HepG2 (cell line): ENCODE results near the gene AGTRAP. TPM values are rescaled to one million over a fixed set of nuclear protein-coding genes. Genes with fewer than 3 reads are reported as not detected.
A peak's percentile ranks its signal among the peaks of the same experiment; 100 is the strongest.

ENCODE experiments used
- ARNT2 ChIP-seq: sonication (generic); formaldehyde crosslinking; IDR thresholded peaks from 2 replicates; pipeline ENCODE4 v1.8.0; 2022; ENCODE audit warnings: mild to moderate bottlenecking, low read depth, missing genetic modification reagents, moderate library complexity
- BORCS8-MEF2B ChIP-seq: sonication (generic); formaldehyde crosslinking; IDR thresholded peaks from 2 replicates; pipeline ENCODE4 v1.8.0; 2022; ENCODE audit warnings: mild to moderate bottlenecking, missing genetic modification reagents
- EP300 ChIP-seq, 3 experiments: sonication (generic) in 1 of 3; formaldehyde crosslinking in 1 of 3; IDR thresholded peaks; 2 replicates each; pipeline versions ENCODE4 v1.5.1 to v1.6.1; 2011 to 2020; ENCODE audit warnings: low read depth in 2 of 3, low read length in 2 of 3, borderline replicate concordance in 1 of 3, improper control_type of control experiment in 1 of 3, mild to moderate bottlenecking in 1 of 3, missing genetic modification reagents in 1 of 3, moderate library complexity in 1 of 3
- FOXO4 ChIP-seq: sonication (generic); formaldehyde crosslinking; conservative IDR thresholded peaks from 2 replicates; pipeline ENCODE4 v1.8.1; 2023; ENCODE audit warnings: missing genetic modification reagents
- HMGA1 ChIP-seq: sonication (generic); formaldehyde crosslinking; conservative IDR thresholded peaks from 2 replicates; pipeline ENCODE4 v1.4.0; 2020; ENCODE audit warnings: missing genetic modification reagents
- JUN ChIP-seq: sonication (generic); formaldehyde crosslinking; IDR thresholded peaks from 2 replicates; pipeline ENCODE4 v1.4.0; 2020; ENCODE audit warnings: mild to moderate bottlenecking, missing genetic modification reagents
- KAT8 ChIP-seq: IDR thresholded peaks from 2 replicates; pipeline ENCODE4 v1.6.1; 2016; ENCODE audit warnings: missing genetic modification reagents, missing compliant biosample characterization
- KDM5B ChIP-seq: sonication (generic); formaldehyde crosslinking; IDR thresholded peaks from 2 replicates; pipeline ENCODE4 v1.4.0; 2020; ENCODE audit warnings: missing genetic modification reagents, mild to moderate bottlenecking, borderline replicate concordance
- KLF11 ChIP-seq: IDR thresholded peaks from 2 replicates; pipeline ENCODE4 v1.6.1; 2016; ENCODE audit warnings: missing compliant biosample characterization
- NFE2L1 ChIP-seq: sonication (generic); formaldehyde crosslinking; IDR thresholded peaks from 2 replicates; pipeline ENCODE4 v1.4.0; 2020; ENCODE audit warnings: missing genetic modification reagents, mild to moderate bottlenecking, borderline replicate concordance
- NFKB2 ChIP-seq: sonication (generic); formaldehyde crosslinking; IDR thresholded peaks from 2 replicates; pipeline ENCODE4 v1.4.0; 2020; ENCODE audit warnings: missing genetic modification reagents, borderline replicate concordance
- PAX8 ChIP-seq: sonication (generic); formaldehyde crosslinking; IDR thresholded peaks from 2 replicates; pipeline ENCODE4 v1.8.0; 2022; ENCODE audit warnings: mild to moderate bottlenecking, missing genetic modification reagents, borderline replicate concordance
- RXRA ChIP-seq: sonication (generic); formaldehyde crosslinking; IDR thresholded peaks from 2 replicates; pipeline ENCODE4 v1.5.1; 2020; ENCODE audit warnings: missing genetic modification reagents
- SETDB1 ChIP-seq: sonication (generic); formaldehyde crosslinking; IDR thresholded peaks from 2 replicates; pipeline ENCODE4 v1.5.1; 2020; ENCODE audit warnings: missing genetic modification reagents, mild to moderate bottlenecking, borderline replicate concordance
- TAF15 ChIP-seq: fragments of 200-400 bp; formaldehyde crosslinking; IDR thresholded peaks from one replicate; pipeline ENCODE4 v1.6.1; 2018; ENCODE audit warnings: mild to moderate bottlenecking, low read depth, low read length; ENCODE audit not compliant: poor library complexity, severe bottlenecking
- U2AF2 ChIP-seq: fragments of 200-400 bp; formaldehyde crosslinking; IDR thresholded peaks from 2 replicates; pipeline ENCODE4 v1.6.1; 2017; ENCODE audit warnings: low read depth, mild to moderate bottlenecking, low read length
- ZNF317 ChIP-seq: sonication (generic); formaldehyde crosslinking; IDR thresholded peaks from 2 replicates; pipeline ENCODE4 v1.5.0; 2020; ENCODE audit warnings: mild to moderate bottlenecking, missing genetic modification reagents
- ZNF329 ChIP-seq: sonication (generic); formaldehyde crosslinking; IDR thresholded peaks from 2 replicates; pipeline ENCODE4 v1.9.0; 2021; ENCODE audit warnings: low read depth, mild to moderate bottlenecking, missing genetic modification reagents
- ZNF331 ChIP-seq: sonication (generic); formaldehyde crosslinking; IDR thresholded peaks from 2 replicates; pipeline ENCODE4 v1.4.0; 2020; ENCODE audit warnings: missing genetic modification reagents
- ZNF614 ChIP-seq: IDR thresholded peaks from 2 replicates; pipeline ENCODE4 v1.6.1; 2018; ENCODE audit warnings: missing biosample characterization, missing genetic modification reagents, inconsistent platforms, borderline replicate concordance
- ZNF777 ChIP-seq: sonication (generic); formaldehyde crosslinking; IDR thresholded peaks from 2 replicates; pipeline ENCODE4 v1.4.0; 2020; ENCODE audit warnings: missing genetic modification reagents
- ZSCAN31 ChIP-seq: sonication (generic); formaldehyde crosslinking; IDR thresholded peaks from 2 replicates; pipeline ENCODE4 v1.5.0; 2020; ENCODE audit warnings: low read depth, mild to moderate bottlenecking, missing genetic modification reagents
- polyA plus RNA-seq, 8 experiments: library from polyadenylated mRNA; depleted of rRNA in 3 of 8; stranded (reverse) in 7 of 8; unstranded in 1 of 8; fragments of >200 nt; fragmentation: Illumina TruSeq in 4 of 8; extraction: Trizol in 4 of 8; gene quantifications; 2 replicates each; pipeline versions ENCODE4 v1.2.1 to v1.2.3, GENCODE V29; 2011 to 2016; ENCODE audit warnings: low read depth in 4 of 8, missing spikeins in 1 of 8, mixed read lengths in 1 of 8; ENCODE audit not compliant: insufficient read depth in 1 of 8
- total RNA-seq, 5 experiments: library from RNA; depleted of rRNA; stranded (reverse); fragments of >200 nt; fragmentation: Illumina TruSeq; extraction: Trizol; gene quantifications; 2 replicates each; pipeline ENCODE4 v1.2.3, GENCODE V29; 2016; ENCODE audit warnings: low read depth in 1 of 5
- TF ChIP-seq, protein P1 (sequence below): sonication (generic); formaldehyde crosslinking; IDR thresholded peaks from 2 replicates; pipeline ENCODE4 v1.4.0; 2020; ENCODE audit warnings: mild to moderate bottlenecking, low read depth, missing genetic modification reagents
- TF ChIP-seq, protein P2 (sequence below): sonication (generic); formaldehyde crosslinking; IDR thresholded peaks from 2 replicates; pipeline ENCODE4 v1.8.1; 2023; ENCODE audit warnings: mild to moderate bottlenecking, missing genetic modification reagents
- TF ChIP-seq, protein P3 (sequence below): fragments of 450-650 bp; IDR thresholded peaks from 2 replicates; pipeline ENCODE4 v1.6.1; 2016

AGTRAP gene
- total and polyA plus RNA-seq, 2 of the 13 experiments (the other 11 are each of a cell fraction or from before 2014, with no cell fraction given) = 28.3 to 32.0 TPM

- TF ChIP-seq EP300 (IDR thresholded peaks at IDR 0.05; ENCODE audit: low read depth in 2 of 2, low read length in 2 of 2) = peak in 1 of 2 experiments; percentile 15; a peak in 1 of 4 replicates
- TF ChIP-seq EP300 (CRISPR knock-in tag; IDR thresholded peaks at IDR 0.05; ENCODE audit: borderline replicate concordance) = no peak
- no peak for TF ChIP-seq NFKB2 (CRISPR knock-in tag)
- no peak; the same call in 1 of the 2 replicates for TF ChIP-seq KLF11 (CRISPR knock-in tag)
- 0 out of 2 replicates have a peak, but pooled peaks have one; percentile 8 for TF ChIP-seq ZNF331 (CRISPR knock-in tag)
- 0 out of 2 replicates have a peak, but pooled peaks have one; percentile 32 for TF ChIP-seq RXRA (CRISPR knock-in tag)
- no peak for TF ChIP-seq ZNF329 (CRISPR knock-in tag)
- peak; percentile 10; the same call in 1 of the 2 replicates for TF ChIP-seq ARNT2 (CRISPR knock-in tag)
- peak; percentile 29; the same call in 1 of the 2 replicates for TF ChIP-seq KAT8 (CRISPR knock-in tag)
- no peak for TF ChIP-seq NFE2L1 (CRISPR knock-in tag)
- TF ChIP-seq ZNF777 (CRISPR knock-in tag) = no peak
- TF ChIP-seq, protein P1, sequence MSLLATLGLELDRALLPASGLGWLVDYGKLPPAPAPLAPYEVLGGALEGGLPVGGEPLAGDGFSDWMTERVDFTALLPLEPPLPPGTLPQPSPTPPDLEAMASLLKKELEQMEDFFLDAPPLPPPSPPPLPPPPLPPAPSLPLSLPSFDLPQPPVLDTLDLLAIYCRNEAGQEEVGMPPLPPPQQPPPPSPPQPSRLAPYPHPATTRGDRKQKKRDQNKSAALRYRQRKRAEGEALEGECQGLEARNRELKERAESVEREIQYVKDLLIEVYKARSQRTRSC (CRISPR knock-in tag) = no peak
- no peak for TF ChIP-seq HMGA1
- TF ChIP-seq, protein P2, sequence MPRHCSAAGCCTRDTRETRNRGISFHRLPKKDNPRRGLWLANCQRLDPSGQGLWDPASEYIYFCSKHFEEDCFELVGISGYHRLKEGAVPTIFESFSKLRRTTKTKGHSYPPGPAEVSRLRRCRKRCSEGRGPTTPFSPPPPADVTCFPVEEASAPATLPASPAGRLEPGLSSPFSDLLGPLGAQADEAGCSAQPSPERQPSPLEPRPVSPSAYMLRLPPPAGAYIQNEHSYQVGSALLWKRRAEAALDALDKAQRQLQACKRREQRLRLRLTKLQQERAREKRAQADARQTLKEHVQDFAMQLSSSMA = no peak
- TF ChIP-seq, protein P3, sequence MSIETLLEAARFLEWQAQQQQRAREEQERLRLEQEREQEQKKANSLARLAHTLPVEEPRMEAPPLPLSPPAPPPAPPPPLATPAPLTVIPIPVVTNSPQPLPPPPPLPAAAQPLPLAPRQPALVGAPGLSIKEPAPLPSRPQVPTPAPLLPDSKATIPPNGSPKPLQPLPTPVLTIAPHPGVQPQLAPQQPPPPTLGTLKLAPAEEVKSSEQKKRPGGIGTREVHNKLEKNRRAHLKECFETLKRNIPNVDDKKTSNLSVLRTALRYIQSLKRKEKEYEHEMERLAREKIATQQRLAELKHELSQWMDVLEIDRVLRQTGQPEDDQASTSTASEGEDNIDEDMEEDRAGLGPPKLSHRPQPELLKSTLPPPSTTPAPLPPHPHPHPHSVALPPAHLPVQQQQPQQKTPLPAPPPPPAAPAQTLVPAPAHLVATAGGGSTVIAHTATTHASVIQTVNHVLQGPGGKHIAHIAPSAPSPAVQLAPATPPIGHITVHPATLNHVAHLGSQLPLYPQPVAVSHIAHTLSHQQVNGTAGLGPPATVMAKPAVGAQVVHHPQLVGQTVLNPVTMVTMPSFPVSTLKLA = peak; percentile 65
- peak; percentile 81; the same call in 1 of the 2 replicates for TF ChIP-seq U2AF2
- TF ChIP-seq BORCS8-MEF2B (CRISPR knock-in tag) = peak; percentile 17
- TF ChIP-seq ZSCAN31 (CRISPR knock-in tag) = 0 out of 2 replicates have a peak, but pooled peaks have one; percentile 42
- peak; percentile 53; the same call in 1 of the 2 replicates for TF ChIP-seq SETDB1 (CRISPR knock-in tag)
- 0 out of 2 replicates have a peak, but pooled peaks have one; percentile 57 for TF ChIP-seq JUN
- no peak for TF ChIP-seq ZNF317 (CRISPR knock-in tag)
- no peak for TF ChIP-seq FOXO4 (CRISPR knock-in tag)
- no peak for TF ChIP-seq ZNF614 (CRISPR knock-in tag)
- TF ChIP-seq TAF15 = no peak
- TF ChIP-seq PAX8 (CRISPR knock-in tag) = 0 out of 2 replicates have a peak, but pooled peaks have one; percentile 30
- TF ChIP-seq KDM5B (CRISPR knock-in tag) = peak; percentile 88; the same call in 1 of the 2 replicates
These were observed at the start of gene AGTRAP (continued) for GRCh38 chr1:11735854-11736745.
